Raji (cell line): ENCODE data around the gene SLC13A3.

Experiments
- POLR2A ChIP-seq: IDR thresholded peaks from 2 replicates; pipeline ENCODE4 v1.6.1; 2011; ENCODE audit warnings: low read depth, low read length, control low read depth; ENCODE audit not compliant: insufficient read depth

The SLC13A3 gene

DNA sequence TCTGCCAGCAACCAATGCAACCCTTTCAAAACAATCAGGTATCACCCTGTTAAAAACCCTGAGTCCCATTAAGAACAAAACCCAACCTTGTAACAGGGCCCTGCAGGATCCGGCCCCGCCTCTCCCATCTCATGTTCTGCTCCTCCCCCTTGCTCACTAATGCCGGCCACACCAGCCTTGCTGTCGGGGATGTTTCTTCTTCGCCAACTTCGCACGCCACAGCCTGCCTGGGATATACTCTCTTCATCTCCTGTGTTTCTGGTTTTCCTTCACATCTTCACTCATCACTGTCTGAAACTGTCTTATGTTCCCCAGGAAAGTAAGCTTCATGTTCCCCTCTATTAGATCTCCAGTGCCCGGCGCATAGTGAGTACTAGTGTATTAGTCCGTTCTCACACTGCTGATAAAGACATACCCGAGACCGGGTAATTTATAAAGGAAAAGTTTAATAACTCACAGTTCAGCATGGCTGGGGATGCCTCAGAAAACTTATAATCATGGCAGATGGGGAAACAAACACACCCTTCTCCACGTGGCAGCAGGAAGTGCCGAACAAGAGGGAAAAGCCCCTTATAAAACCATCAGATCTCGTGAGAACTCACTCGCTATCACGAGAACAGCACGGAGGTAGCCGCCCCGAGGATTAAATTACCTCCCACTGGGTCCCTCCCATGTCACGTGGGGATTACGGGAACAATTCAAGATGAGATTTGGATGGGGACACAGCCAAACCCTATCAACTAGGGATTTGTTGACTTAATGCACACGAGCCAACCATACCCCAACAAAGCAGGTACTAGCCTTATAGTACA is 32.9 kb upstream of the SLC13A3 start:
- no peak for TF ChIP-seq POLR2A

DNA sequence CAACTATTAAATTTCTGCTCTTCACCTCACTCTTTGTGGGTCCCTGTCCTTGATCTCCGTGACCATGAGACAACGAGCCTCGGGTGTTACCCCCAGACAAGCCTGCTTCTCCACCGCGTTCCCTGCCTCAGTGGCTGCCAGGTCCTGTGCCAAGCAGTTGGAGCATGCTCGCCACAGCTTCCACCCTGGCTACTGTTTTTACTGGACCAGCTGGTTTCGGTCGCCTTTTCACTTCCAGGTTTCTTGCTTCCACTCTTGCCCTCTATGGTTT is 32.3 kb upstream of the SLC13A3 start:
- TF ChIP-seq POLR2A, result no peak

DNA sequence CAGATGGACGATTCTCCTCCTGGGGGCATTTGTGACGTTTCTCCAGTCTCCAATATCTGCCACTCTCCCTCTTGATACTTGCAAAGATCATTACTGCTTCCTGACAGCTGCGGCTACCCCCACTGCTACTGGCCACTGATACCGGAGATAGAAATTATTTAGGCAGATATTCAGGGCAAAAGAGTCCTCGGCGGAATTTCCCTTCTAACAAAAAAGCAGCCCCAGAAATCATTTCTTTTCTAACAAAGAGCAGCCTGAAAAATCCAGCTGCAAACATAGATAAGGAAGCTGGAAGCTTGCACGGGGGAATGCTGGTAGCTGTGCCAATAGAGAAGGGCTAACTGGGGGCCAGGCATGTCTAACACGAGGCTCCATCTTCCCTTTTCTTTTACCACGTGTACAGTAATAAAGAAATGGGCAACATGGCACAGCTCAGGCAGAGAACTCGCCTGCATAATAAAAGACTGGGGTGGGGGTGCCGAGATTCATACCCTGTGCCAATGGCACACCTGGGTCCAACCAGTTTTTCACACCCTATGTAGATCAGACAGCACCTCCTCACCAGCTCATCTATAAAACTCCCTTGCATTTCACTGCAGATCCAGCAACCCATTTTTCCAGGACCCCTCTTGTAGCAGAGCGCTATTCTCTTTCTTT is 31.9 kb upstream of the SLC13A3 start:
- no peak for TF ChIP-seq POLR2A

DNA sequence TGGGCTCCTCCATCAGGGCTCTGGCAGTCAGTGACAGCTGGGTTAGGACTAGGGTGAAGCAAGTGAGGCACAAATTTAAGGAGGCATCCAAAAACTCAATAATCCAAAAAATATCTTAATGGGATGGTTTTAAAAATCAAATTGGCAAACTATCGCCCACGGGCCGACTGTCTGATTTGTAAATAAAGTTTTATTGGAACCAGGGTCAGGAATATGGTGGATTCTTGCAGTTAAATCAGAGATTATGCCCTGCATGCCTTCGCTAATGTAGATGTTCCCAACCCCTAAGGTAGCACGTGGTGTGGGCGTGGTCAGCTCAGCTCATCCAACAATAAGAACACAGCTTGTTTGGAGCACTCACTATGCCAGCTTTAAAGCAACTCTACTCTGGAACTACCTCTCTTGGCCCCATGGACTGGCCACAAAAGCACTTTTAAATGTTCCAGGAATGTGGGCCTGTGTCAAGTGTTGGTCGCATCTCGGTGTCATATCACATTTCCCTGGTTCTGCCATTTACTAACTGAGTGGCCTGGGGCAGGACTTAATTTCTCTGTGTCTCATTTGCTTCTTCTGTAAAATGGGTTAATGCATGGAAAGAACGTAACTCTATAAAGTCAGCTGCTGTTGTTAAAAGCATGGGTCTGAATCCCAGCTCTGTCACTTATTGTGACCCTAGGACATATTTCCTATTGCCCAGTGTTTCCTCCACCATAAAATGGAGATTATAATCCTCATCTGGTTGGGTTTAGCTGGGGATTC is 31.0 kb upstream of the SLC13A3 start:
- TF ChIP-seq POLR2A, result no peak

DNA sequence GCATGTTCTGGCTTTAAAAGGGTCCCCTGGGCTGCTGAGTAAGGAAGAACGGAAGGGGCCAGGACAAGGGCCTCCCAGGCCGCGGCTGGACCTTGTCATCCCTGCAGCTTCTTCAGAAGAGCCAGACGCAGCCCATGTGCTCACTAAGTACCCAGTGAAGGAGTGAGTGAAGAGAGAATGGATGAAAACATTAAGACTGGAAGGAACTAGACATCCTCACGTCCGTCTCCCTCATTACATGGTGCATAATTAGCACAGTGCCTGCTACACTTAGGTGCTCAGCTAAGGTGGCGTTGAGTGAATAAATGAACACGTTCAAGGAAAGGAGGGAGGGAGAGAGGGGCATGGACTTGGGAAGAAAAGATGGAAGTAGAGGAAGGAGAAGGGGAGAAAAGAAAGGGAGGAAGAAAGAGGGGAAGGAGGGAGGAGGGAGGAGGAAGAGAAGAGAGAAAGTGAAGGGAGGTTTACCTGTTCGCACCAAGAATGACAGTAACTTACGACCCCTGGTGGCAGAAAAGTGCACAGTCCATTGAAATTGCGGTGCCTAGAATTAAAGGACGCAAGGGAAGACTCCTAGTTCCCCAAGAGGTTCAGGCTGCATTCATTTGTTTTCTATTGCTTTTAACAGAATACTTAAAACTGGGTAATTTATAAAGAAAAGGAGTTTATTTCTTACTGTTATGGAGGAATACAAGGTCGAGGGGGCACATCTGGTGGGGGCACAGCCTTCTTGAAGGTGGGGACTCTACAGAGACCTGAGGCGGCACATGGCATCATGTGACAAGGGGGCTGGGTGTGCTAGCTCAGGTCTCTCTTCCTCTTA is 30.0 kb upstream of the SLC13A3 start:
- TF ChIP-seq POLR2A, result no peak

DNA sequence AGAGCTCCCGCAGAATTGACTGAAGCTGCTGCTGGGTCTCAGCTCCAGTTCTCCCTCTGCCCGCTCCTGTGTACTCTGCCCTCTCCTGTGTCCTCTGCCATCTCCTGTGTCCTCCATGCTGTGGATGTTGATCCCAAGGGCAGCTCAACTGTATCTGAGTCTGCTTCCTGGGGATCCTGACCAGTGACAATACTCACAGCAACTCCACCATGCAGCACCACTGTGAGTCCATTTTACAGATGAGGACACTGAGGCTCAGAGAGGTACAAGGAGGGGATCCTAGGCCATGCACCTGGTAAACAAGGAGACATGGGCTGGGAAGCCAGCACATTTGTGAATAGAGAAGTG is 29.4 kb upstream of the SLC13A3 start:
- no peak for TF ChIP-seq POLR2A

DNA sequence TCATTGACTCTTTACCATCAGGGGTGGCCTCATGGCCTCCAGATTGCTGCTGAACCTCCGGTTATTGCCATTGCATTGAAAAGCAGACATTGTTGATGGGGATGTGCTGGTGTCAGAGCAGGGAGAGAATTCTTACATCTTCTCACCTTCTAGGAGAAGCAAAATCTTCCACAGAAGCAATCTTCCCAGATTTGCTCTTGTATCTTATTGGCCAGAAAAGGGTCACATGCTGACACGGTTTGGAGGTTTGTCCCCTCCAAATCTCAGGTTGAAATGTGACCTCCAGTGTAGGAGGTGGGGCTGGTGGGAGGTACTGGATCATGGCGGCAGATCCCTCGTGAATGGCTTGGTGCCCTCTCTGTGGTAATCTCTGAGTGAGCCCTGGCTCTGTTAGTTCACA is 27.3 kb upstream of the SLC13A3 start:
- TF ChIP-seq POLR2A, result no peak

DNA sequence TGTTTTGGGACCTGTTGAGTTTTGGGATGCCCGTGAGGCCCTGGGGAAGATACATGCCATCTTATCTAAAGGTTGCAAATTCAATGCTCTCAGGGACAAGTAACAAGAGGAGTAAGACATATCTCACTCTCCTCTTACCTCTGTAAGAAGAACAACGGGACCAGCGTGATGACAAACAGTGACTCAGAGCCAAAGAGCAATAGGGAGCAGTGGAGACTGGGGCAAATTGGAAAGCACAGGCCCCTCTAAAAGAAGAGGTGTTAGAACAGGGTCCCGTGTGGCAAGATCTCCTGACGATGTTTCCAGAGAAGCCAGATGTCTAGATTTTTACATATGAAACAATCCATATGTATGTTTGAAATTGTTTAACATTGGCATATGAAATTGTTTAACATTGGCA is 26.3 kb upstream of the SLC13A3 start:
- TF ChIP-seq POLR2A, result no peak

DNA sequence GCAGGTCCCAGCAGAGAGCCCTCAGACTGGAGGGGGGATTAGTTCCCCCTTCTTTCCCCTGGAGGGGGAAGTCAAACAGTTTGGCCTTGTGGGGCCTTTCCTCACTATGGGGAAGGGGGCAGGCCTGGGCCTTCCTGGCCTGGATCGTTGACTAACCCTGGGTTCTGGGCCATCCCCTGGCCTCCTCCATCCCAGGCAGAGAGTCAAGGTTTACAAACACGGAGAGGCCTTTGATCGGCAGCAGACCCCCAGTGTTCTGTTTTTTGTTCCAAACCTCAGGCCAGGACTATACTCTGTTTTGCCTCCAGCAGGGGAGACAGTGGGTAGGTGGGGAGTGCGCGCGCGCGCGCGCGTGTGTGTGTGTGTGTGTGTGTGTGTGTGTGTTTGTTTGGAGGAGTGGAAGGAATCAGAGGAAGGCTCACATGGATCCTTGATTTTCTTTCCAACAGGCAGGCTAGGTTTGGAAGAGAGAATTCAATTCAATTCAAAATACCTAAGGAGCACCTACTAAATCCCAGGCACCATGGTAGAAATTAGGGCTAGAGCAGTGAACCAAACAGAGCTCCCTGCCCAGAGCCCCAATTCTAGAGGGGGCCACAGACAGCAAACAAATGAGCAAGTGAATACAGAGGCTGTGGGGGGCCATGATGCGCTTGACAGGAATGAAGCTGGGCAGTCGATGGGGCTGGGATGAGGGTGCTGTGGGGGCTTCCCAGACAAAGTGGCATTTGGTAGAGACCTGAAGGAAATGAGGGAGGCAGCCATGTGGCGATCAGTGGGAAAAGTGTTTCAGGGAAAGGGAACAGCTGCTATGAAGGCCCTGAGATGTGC is 23.2 kb upstream of the SLC13A3 start:
- no peak for TF ChIP-seq POLR2A

DNA sequence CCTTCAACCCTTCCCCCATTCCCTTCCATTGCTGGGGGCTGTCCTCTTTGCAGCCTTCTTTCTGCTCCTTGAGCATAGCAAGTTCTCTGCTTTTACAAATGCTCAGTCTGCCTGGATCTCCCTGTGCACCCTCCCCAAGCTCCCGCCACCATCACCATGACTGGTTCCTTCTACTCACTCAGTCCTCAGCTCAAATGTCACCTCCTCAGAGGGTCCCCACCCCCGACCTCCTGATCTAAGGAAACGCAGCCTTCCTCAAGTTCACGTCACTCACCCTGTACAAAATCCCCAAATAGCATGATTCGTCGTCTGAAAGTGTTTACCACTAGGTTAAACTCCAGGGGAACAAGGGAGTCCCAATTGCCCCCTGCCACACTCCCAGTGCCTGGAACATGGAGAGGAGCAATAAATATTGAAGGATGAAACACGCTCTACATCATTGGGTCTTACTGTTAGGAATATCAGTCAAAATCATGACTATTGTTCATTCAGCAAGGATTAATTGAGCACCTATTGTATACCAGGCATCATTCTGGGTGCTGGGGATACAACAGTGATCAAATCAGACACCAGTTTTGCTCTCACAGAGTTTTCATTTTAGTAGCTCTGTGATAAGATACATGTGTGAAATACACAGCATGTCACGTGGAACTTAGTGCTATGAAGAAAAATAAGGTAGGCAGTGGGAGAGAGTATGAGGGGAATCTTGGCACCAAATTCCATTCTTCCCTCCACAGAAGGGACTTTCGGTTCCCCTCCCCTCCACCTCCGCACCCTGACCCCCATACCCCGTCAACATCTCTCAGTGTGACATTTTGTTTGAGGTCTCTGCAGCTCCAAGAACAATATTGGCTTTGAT is 22.4 kb upstream of the SLC13A3 start:
- TF ChIP-seq POLR2A, result no peak

DNA sequence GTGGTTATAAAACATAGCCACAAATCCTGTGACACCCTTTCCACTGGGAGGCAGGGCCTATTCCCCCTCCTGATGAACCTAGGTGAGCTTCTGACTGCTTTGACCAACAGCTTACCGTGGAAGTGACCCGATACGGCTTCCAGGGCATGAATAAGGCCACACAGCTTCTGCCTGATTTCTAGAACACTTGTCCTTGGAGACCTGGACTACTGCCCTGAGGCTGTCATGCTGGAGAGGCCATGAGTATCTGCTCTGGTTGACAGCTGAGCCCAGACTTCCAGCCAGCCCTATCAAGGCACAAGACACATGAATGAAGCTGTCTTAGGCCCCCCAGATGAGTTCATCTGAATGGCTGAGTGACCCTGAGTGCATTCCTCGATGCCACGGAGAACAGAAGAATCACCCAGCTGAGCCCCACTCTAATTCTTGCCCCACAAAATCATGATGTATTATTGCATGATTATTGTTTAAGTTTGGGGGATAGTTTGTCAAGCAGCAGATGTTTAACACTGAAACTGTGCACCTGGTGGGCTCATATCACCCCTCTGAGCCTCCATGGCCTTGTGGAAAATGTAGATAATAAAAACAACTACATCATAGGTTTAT is 21.4 kb upstream of the SLC13A3 start:
- TF ChIP-seq POLR2A, result no peak

DNA sequence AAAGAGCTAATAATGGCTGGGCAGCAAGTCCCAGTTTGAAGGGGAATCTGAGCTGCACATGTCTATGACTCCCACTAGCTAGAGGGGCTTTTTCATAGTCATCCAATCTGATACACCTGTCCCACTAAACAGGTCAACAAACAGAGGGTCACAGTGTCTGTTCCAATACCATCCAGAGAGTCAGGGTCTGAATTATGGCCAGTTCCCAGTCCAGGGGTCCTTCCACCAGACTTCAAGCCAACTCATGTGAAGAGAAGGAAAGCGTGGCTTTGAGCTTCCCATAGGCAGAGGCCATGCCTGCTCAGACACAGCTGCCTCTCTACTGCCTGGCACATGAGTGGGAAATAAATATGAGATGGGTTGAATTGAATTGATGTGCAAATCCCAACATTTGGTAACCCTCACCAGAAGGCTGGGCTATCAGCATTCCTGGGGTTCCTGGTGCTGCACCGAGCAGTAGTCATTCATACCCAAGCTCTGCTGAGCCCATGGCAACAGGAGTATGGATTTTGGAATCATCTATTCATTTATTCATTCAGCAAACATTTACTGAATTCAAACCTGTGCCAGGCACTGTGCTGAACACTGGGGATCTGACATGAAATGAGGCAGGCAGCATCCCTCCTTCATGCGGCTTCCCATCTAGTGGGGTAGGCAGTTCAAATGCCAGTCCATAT is 20.7 kb upstream of the SLC13A3 start:
- no peak for TF ChIP-seq POLR2A

DNA sequence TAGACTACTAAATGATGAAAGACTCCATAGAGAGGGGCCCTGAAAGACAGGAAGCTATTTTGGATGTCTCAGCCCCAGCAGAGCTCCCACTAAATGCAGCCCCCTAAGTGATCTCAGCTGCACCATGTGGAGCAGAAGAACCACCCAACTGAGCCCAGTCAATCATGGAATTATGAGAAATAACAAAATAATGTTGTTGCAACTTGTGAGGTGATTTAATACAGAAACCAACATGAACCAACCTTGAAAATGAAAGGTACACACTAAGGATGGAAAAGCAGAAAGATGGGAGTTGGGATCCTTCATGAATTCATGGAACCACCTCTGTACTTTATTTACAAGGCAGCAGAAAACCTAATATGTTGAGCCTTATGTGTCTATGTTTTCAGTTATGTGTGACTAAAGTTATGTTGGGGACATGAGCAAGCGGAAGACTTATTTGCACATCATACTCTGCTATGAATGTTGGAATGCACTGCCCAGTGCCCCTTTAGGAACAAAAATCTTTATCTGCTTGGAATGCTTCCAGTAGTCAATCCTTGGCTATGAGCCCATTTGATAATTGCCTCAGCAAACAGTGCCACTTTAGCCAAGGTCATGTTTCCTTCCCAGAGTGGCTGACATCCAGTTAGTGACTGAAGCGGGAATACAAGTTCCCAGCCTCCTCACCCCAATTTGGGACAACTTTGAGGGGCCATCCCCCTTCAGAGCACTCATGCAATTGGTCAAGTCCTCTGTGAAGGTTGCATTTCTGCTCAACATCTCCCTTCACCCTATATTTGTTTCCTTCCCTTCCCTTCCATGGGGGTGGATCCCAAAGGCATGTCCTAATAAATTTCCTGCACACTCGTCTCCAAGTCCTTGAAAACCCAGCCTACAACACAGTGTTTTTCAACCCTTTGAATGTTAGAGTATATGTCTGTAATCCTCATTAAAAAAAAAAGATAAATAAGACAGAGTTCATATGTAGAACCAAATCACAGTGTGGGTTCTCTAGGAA is 19.6 kb upstream of the SLC13A3 start:
- no peak for TF ChIP-seq POLR2A
